KMS-11 (cell line): ENCODE results near the gene SS18.

Experiments
- H2AFZ ChIP-seq: fragments of 200-600 bp; sonication (generic); 2 replicates; pipeline ENCODE4 v1.6.1; 2016; ENCODE audit warnings: antibody characterized with exemption, mixed run types, low read depth
- H3K27ac ChIP-seq: fragments of 200-600 bp; sonication (generic); 2 replicates; pipeline ENCODE4 v1.6.1; 2016; ENCODE audit warnings: mild to moderate bottlenecking, mixed run types
- H3K27me3 ChIP-seq: fragments of 200-600 bp; sonication (generic); 2 replicates; pipeline ENCODE4 v1.6.1; 2017; ENCODE audit warnings: mild to moderate bottlenecking, low read depth, mixed run types, moderate library complexity; ENCODE audit not compliant: insufficient read depth
- H3K36me3 ChIP-seq: fragments of 200-600 bp; sonication (generic); 2 replicates; pipeline ENCODE4 v1.6.1; 2017; ENCODE audit warnings: mild to moderate bottlenecking, mixed run types; ENCODE audit not compliant: insufficient read depth
- H3K4me1 ChIP-seq: fragments of 200-600 bp; sonication (generic); 2 replicates; pipeline ENCODE4 v1.6.1; 2016; ENCODE audit warnings: mild to moderate bottlenecking, low read depth, mixed run types; ENCODE audit not compliant: poor library complexity, severe bottlenecking
- H3K4me2 ChIP-seq: fragments of 200-600 bp; sonication (generic); 2 replicates; pipeline ENCODE4 v1.7.0; 2016; ENCODE audit warnings: mild to moderate bottlenecking, mixed run types
- H3K4me3 ChIP-seq: fragments of 200-600 bp; sonication (generic); IDR thresholded peaks from 2 replicates; pipeline ENCODE4 v1.6.1; 2017; ENCODE audit warnings: low read depth, low read length, mixed read lengths; ENCODE audit not compliant: insufficient read depth
- H3K79me2 ChIP-seq: fragments of 200-600 bp; sonication (generic); 2 replicates; pipeline ENCODE4 v1.6.1; 2016; ENCODE audit warnings: low read depth, mixed run types; ENCODE audit not compliant: insufficient read depth
- H3K9ac ChIP-seq: fragments of 200-600 bp; sonication (generic); 2 replicates; pipeline ENCODE4 v1.6.1; 2016; ENCODE audit warnings: mild to moderate bottlenecking, mixed run types
- H4K20me1 ChIP-seq: fragments of 200-600 bp; sonication (generic); 2 replicates; pipeline ENCODE4 v1.6.1; 2016; ENCODE audit warnings: mild to moderate bottlenecking, mixed run types; ENCODE audit not compliant: insufficient read depth
- CTCF ChIP-seq: fragments of 200-600 bp; sonication (generic); conservative IDR thresholded peaks from 2 replicates; pipeline ENCODE4 v1.6.1; 2017; ENCODE audit warnings: low read depth, mild to moderate bottlenecking, antibody characterized with exemption, low read length, moderate library complexity, mixed read lengths

The SS18 gene

GRCh38 chr18:26083099-26083498, 7.3 kb downstream of the SS18 start:
- Histone ChIP-seq H3K4me2 (no peak overlapping the region), H3K9ac (no peak overlapping the region), H3K36me3 (peaks cover 7% of the 10 kb centered on the region), H2AFZ (no peak overlapping the region), H3K27ac (no peak overlapping the region), H3K27me3 (no peaks in the 10 kb centered on the region), H4K20me1 (no peaks in the 10 kb centered on the region), H3K79me2 (peaks cover 46% of the 10 kb centered on the region), H3K4me3 (no peak overlapping the region), H3K4me1 (peaks cover 24% of the 10 kb centered on the region)
- no peak for TF ChIP-seq CTCF

GRCh38 chr18:26082475-26082874, 7.9 kb downstream of the SS18 start:
- H3K9ac ChIP-seq, result no peak overlapping the region
- no peak overlapping the region for H3K4me3 ChIP-seq
- peaks cover 7% of the 10 kb centered on the region for H3K36me3 ChIP-seq
- no peak overlapping the region for H2AFZ ChIP-seq
- no peak overlapping the region for H3K27ac ChIP-seq
- H3K4me2 ChIP-seq, result no peak overlapping the region
- no peak for TF ChIP-seq CTCF
- peaks cover 18% of the 10 kb centered on the region for H3K4me1 ChIP-seq
- no peaks in the 10 kb centered on the region for H3K27me3 ChIP-seq
- no peaks in the 10 kb centered on the region for H4K20me1 ChIP-seq
- H3K79me2 ChIP-seq, result peaks cover 44% of the 10 kb centered on the region; the same call in 1 of the 2 replicates

GRCh38 chr18:26074246-26074645, 16.2 kb downstream of the SS18 start:
- Histone ChIP-seq H3K27me3 (no peaks in the 10 kb centered on the region), H3K4me2 (no peak overlapping the region), H3K27ac (no peak overlapping the region), H2AFZ (no peak overlapping the region), H3K4me1 (peaks cover 17% of the 10 kb centered on the region), H3K4me3 (no peak overlapping the region), H4K20me1 (no peaks in the 10 kb centered on the region), H3K79me2 (peaks cover 21% of the 10 kb centered on the region; the same call in 1 of the 2 replicates), H3K9ac (no peak overlapping the region), H3K36me3 (peaks cover 4% of the 10 kb centered on the region; the same call in 1 of the 2 replicates)
- TF ChIP-seq CTCF, result no peak

- Histone ChIP-seq H3K27ac (no peak overlapping the region), H3K79me2 (peaks cover 21% of the 10 kb centered on the region; the same call in 1 of the 2 replicates), H3K27me3 (no peaks in the 10 kb centered on the region), H2AFZ (no peak overlapping the region), H3K4me2 (no peak overlapping the region), H3K9ac (no peak overlapping the region), H4K20me1 (no peaks in the 10 kb centered on the region), H3K36me3 (no peaks in the 10 kb centered on the region), H3K4me1 (peaks cover 17% of the 10 kb centered on the region), H3K4me3 (no peak overlapping the region)
- TF ChIP-seq CTCF, result no peak
Observed at GRCh38 chr18:26073758-26074157, 16.7 kb downstream of the SS18 start.

GRCh38 chr18:26071725-26072124, 18.7 kb downstream of the SS18 start:
- no peaks in the 10 kb centered on the region for H4K20me1 ChIP-seq
- no peak overlapping the region for H3K4me2 ChIP-seq
- peaks cover 17% of the 10 kb centered on the region for H3K4me1 ChIP-seq
- H3K9ac ChIP-seq, result no peak overlapping the region
- H3K27me3 ChIP-seq, result no peaks in the 10 kb centered on the region
- H3K4me3 ChIP-seq, result no peak overlapping the region
- H2AFZ ChIP-seq, result no peak overlapping the region
- H3K79me2 ChIP-seq, result peaks cover 16% of the 10 kb centered on the region; the same call in 1 of the 2 replicates
- H3K27ac ChIP-seq, result no peak overlapping the region
- H3K36me3 ChIP-seq, result peaks cover 8% of the 10 kb centered on the region; the same call in 1 of the 2 replicates
- no peak for TF ChIP-seq CTCF
